ENCODE data around the gene FBXL15. TPM values are rescaled to one million over a fixed set of nuclear protein-coding genes. Genes with fewer than 3 reads are reported as not detected.
A peak's percentile ranks its signal among the peaks of the same experiment; 100 is the strongest.
"Not testable (repeated sequence)": the region's sequence is repeated elsewhere in the genome, so short reads cannot be mapped to it uniquely, and the experiment has no call there.

FBXL15 gene
- total and polyA plus RNA-seq, 2 donors = 2.0 to 36.6 TPM

DNA sequence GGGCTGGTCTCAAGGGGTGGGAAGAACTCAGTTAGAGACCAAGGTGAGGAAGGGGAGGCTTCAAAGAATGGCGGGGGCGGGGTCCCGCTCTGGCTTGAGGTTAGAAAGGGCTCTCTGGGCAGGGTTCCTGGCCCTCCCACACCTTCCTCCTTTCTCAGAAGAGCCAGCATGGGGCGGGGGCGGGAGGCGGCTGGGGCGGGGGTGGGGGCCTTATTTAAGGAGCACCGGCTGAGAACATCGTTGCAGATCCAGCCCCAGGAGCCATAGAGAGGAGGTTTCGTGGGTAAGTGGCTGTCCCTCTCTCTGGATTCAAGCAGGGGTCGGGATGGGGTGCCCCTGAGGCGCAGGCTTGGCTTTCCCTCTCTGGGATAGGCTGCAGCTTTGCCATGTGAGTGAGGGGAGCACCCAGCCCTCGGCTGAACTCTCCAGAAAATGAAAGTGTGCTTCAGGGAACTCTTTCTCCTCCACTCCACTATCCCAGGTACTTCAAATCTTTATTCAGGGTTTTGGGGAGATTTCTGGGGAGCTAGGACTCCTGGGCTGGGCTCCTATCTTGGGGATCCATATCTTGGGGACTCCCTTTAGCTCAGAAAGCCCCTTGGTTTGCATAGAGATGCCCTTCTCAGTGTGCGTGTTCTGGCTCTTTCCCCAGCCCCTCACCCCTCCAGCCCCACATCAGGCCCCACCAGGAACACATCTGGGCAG lies 15.0 kb downstream of the FBXL15 start:
- no peaks in the 10 kb centered on the region for H3K36me3 ChIP-seq (ENCODE audit: insufficient read depth)
- 9% methylated on average over 14 of the region's 14 CpGs for WGBS
- no peak overlapping the region for H3K4me3 ChIP-seq (ENCODE audit: low read depth, low read length)
- H3K4me1 ChIP-seq (ENCODE audit: insufficient read depth) = no peaks in the 10 kb centered on the region
- DNase-seq (ENCODE audit: extremely low spot score) = no peak
- no peak overlapping the region for H3K27ac ChIP-seq (ENCODE audit: low read depth)

DNA sequence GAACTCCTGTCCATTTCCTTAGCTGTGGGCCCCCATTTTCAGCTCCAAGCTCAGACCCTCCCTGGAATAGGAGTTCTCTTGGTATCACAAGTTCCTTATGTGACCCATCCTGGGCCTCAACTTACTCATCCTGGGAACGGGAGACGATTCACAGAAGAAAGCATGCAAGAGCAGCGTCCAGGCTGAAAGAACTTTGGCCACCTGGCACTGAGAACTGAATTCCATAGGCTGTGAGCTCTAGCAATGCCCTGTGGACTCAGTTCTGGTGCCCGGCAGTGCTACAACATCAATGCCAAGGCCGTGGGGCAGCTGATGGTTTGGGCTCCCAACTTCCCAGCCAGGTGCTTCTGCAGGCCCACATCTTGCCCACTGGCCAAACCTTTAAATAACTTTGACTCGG lies 15.7 kb downstream of the FBXL15 start:
- no peak for DNase-seq (ENCODE audit: extremely low spot score)
- H3K4me3 ChIP-seq (ENCODE audit: low read depth, low read length) = no peak overlapping the region
- H3K27ac ChIP-seq (ENCODE audit: low read depth) = no peak overlapping the region
- no peaks in the 10 kb centered on the region for H3K4me1 ChIP-seq (ENCODE audit: insufficient read depth)
- H3K36me3 ChIP-seq (ENCODE audit: insufficient read depth) = no peaks in the 10 kb centered on the region
- WGBS = 76% methylated on average over 6 of the region's 6 CpGs

DNA sequence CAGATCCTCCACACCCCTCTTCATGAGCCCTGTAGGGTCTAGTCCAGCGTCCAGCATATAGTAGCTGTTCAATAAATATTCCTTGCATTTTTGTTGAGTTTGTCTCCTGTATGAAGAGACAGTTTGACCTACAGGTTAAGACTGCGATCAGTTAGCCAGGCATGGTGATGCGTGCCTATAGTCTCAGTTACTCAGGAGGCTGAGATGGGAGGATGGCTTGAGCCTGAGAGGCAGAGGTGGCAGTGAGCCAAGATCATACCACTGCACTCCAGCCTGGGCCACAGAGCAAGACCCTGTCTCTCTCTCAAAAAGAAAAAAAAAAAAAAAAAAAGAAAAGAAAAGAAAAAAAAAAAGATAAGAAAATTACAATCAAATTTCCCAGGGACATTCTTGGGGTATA lies 16.9 kb downstream of the FBXL15 start:
- H3K4me3 ChIP-seq (ENCODE audit: low read depth, low read length) = no peak overlapping the region
- WGBS = 93% methylated on average over 3 of the region's 3 CpGs

DNA sequence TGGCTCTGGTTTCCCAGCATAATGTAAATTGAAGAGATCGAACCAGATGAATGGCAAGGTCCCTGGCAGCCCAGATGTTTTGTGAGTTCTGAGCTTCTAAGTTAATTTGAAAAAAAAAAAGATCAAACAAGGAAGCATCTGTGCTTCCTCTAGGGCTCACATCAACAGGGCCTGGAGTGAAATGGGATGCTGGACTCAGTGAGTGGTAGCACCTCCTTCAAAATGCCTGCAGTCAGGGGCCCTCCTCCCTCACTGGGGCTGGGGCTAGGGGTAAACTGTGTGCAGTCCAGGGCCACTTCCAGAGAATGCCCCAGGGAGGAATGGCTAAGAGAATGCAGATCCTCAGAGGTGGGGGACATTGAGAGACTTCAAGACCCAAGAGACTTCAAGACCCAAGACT lies 17.7 kb downstream of the FBXL15 start:
- Histone ChIP-seq H3K27ac (ENCODE audit: low read depth) (no peak overlapping the region), H3K36me3 (ENCODE audit: insufficient read depth) (no peaks in the 10 kb centered on the region), H3K4me1 (ENCODE audit: insufficient read depth) (no peaks in the 10 kb centered on the region), H3K4me3 (ENCODE audit: low read depth, low read length) (no peak overlapping the region)
- DNase-seq (ENCODE audit: extremely low spot score) = no peak
- WGBS = 76% methylated on average over 1 of the region's 1 CpG

More for the DNA sequence above, 16.9 kb downstream of the FBXL15 start:
- Histone ChIP-seq H3K27ac (ENCODE audit: low read depth) (no peak overlapping the region), H3K36me3 (ENCODE audit: insufficient read depth) (no peaks in the 10 kb centered on the region), H3K4me1 (ENCODE audit: insufficient read depth) (no peaks in the 10 kb centered on the region)
- no peak for DNase-seq (ENCODE audit: extremely low spot score)

DNA sequence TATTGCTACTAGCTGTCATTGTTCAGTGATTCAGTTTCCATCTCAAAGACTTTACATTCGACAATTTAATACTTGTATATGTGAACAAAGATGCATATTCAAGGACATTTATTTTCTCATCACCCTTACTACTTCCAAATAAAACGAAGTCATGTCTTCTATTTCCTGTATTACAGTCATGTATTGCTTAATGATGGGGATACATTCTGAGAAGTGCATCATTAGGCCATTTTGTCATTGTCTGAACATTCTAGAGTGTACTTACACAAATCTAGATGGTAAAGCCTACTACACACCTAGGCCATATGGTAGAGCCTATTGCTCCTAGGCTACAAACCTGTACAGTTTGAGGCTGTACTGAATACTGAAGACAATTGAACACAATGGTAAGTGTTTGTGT lies 24.2 kb downstream of the FBXL15 start:
- no peaks in the 10 kb centered on the region for H3K36me3 ChIP-seq (ENCODE audit: insufficient read depth)
- no peak for DNase-seq (ENCODE audit: extremely low spot score)
- no peak overlapping the region for H3K4me3 ChIP-seq (ENCODE audit: low read depth, low read length)
- WGBS = 73% methylated on average over 2 of the region's 2 CpGs
- no peak overlapping the region for H3K27ac ChIP-seq (ENCODE audit: low read depth)
- no peaks in the 10 kb centered on the region for H3K4me1 ChIP-seq (ENCODE audit: insufficient read depth)

DNA sequence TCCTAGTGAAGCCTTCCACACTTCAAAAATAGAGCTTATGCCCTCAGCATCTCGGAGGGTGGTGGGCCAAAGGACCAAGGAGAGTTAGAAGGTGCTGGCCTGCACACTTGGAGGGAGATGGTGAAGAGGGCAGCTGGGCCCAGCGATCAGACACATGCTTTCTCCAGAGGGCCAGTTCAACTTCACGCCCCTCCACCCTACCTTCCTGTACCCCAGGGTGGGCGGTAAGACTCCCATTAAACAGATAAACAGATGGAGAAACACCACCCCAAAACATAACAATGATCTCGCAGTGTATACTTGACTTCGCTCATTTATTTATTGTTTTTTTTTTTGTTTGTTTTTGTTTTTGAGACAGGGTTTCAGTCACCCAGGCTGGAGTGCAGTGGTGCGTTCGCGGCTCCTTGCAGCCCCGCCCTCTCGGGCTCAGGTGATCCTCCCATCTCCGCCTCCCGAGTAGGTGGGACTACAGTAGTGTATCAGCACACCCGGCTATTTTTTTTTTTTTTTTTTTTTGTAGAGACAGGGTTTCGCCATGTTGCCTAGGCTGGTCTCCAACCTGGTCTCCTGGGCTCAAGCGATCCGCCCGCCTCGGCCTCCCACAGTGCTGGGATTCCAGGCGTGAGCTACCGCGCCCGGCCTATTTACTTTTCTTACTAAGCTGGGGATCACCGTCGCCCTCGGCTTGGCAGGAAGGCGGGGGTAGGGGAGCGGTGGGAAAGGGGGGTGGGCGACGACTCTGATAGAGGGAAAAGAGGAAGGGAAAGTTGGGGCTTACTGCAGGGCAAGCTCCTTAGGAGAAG lies 28.9 kb downstream of the FBXL15 start:
- H3K4me3 ChIP-seq (ENCODE audit: low read depth, low read length) = peak overlapping the region; percentile 88
- H3K36me3 ChIP-seq (ENCODE audit: insufficient read depth) = no peaks in the 10 kb centered on the region
- H3K27ac ChIP-seq (ENCODE audit: low read depth) = peak overlapping the region; percentile 65
- 9% methylated on average over 30 of the region's 30 CpGs for WGBS
- H3K4me1 ChIP-seq (ENCODE audit: insufficient read depth) = no peaks in the 10 kb centered on the region
- no peak for DNase-seq (ENCODE audit: extremely low spot score)

DNA sequence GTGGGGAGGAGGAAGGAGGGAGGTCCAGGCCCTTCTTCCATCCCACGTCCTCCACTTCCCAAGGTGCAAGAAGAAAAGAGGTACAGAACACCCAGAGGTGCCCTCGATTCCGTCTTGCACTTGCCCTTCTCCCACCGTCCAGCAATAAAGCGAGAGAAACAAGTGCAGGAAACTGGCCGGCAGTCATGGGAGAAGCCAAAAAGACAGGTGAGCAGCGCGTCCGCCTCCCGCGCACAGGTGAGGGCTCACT lies 29.4 kb downstream of the FBXL15 start:
- H3K27ac ChIP-seq (ENCODE audit: low read depth) = peak overlapping the region; percentile 65
- H3K4me3 ChIP-seq (ENCODE audit: low read depth, low read length) = peak overlapping the region; percentile 88
- no peaks in the 10 kb centered on the region for H3K4me1 ChIP-seq (ENCODE audit: insufficient read depth)
- no peak for DNase-seq (ENCODE audit: extremely low spot score)
- under 1% methylated on average over 11 of the region's 11 CpGs for WGBS
- no peaks in the 10 kb centered on the region for H3K36me3 ChIP-seq (ENCODE audit: insufficient read depth)

DNA sequence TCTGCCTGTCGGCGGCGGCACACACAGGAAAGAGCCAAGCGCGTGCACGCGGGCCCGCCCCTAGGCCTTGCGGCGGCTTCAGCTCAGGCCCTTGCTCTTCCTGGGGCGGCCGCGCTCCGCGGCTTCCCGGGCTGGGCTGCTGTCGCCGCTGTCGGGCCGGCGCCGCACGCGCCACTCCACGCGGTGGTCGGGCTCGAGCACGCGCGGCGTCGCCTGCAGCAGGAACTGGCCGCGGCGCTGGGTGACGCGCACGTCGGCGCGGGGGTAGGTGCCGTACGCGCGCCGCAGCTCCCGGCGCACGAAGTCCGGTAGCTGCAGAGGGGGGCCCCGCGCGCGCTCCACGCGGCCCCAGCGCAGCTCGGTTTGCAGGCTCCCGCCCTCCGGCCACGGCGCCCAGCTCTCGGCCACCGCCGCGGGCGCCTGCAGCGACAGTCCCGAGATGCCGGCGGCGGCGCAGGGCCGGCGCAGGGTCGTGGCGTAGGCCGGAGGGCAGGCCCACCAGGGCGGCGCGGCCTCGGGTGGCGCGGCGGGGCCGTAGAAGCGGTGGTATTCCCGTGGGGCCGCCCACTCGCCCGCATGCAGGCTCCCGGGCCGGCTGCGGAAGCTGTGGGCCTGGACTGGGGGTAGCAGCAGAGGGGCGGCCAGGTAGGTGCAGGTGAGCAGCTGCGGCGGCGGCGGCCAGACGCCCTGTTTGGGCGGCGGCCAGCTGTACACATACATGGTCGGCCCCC lies 29.9 kb downstream of the FBXL15 start:
- peak overlapping the region; percentile 88 for H3K4me3 ChIP-seq (ENCODE audit: low read depth, low read length)
- DNase-seq (ENCODE audit: extremely low spot score) = no peak
- no peaks in the 10 kb centered on the region for H3K4me1 ChIP-seq (ENCODE audit: insufficient read depth)
- WGBS = under 1% methylated on average over 104 of the region's 104 CpGs
- no peaks in the 10 kb centered on the region for H3K36me3 ChIP-seq (ENCODE audit: insufficient read depth)
- H3K27ac ChIP-seq (ENCODE audit: low read depth) = peak overlapping the region; percentile 68

DNA sequence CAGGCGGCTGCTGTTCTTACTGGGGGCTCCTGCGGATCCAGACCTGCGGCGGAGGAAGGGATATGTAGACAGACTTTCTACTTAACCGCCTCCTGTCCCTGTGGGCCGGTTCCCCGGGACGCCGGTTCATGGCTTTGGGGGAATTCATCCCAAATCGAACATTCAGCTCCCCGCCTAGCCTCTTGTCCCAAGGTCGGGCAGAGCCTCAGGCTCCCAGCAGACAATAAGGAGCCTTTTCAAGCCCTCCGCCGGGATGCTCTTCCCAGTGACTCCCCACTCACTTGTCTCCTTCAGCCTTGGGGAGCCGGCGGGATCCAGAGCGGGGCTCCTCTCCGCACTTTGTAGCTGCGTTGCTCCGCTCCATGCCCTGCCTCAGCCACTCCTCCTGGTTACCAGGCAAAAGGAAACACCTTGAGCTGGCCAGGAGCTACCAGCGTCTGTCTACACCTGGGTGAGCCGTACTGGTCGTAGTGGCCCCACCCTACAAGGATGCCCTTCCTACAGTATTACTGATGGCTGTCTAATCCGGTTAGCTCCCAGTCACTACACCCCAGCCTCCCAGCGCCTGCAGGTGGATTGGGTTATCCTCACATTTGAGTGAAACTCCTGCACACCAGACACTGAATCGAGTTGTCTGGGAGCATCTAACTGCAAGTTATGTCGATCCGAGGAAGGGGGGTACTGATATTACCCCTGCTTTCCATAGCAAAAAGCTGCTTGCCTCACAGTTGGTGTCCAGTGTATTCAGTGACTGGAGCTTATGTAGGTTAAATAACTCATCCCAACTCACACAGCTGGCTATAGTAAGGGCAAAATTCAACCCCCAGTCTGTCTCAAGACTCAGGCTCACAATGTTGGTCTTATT lies 30.7 kb downstream of the FBXL15 start, which contains the start of gene C10orf95:
TSS of gene C10orf95 (minus strand) at position 439 of the 865 bp plus-strand sequence. CDS start 450 bp downstream, outside the sequence.
- no peak for DNase-seq (ENCODE audit: extremely low spot score)
- H3K27ac ChIP-seq (ENCODE audit: low read depth) = peak within 1 kb of the TSS; percentile 68
- H3K4me1 ChIP-seq (ENCODE audit: insufficient read depth) = no peaks in the 10 kb centered on the region

DNA sequence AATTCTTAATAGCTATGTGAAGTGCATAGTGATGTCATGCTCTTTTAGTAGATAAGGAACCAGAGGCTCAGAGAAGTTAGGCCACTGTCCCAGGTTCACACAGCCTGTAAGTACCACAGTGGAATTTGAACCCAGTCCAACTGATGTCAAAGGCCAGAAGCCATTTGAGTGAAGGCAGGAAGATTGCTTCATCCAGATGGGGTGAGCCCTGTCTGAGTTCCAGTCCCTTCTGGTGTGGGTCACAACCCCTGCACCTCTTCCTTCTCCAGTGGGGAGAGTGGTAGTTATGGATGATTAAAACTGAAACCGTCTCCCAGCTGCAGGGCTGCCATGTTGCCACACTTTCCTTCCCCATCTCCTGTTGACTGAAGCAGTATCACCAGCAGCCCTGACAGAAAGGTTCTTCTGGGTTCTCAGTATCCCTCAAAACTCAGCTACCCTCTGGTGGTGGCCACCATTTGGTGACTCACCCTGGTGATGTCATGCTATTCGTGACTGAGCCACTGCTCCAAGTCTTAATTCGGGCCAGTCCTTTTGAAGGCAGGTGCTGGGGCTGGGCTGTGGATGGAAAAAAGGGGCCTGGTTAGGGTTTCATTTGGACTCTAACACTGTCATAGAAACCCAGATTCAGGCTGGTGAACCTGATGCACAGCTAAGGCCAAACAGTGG lies 32.2 kb downstream of the FBXL15 start:
- no peak overlapping the region for H3K4me3 ChIP-seq (ENCODE audit: low read depth, low read length)
- 41% methylated on average over 3 of the region's 3 CpGs for WGBS
- H3K4me1 ChIP-seq (ENCODE audit: insufficient read depth) = no peaks in the 10 kb centered on the region
- no peak for DNase-seq (ENCODE audit: extremely low spot score)
- no peak overlapping the region for H3K27ac ChIP-seq (ENCODE audit: low read depth)
- H3K36me3 ChIP-seq (ENCODE audit: insufficient read depth) = no peaks in the 10 kb centered on the region

More for the DNA sequence above, 30.7 kb downstream of the FBXL15 start, which contains the start of gene C10orf95:
- Histone ChIP-seq H3K36me3 (ENCODE audit: insufficient read depth) (no peaks in the 10 kb centered on the region), H3K4me3 (ENCODE audit: low read depth, low read length) (peak within 1 kb of the TSS; percentile 88)
- 30% methylated on average over 28 of the region's 28 CpGs for WGBS

DNA sequence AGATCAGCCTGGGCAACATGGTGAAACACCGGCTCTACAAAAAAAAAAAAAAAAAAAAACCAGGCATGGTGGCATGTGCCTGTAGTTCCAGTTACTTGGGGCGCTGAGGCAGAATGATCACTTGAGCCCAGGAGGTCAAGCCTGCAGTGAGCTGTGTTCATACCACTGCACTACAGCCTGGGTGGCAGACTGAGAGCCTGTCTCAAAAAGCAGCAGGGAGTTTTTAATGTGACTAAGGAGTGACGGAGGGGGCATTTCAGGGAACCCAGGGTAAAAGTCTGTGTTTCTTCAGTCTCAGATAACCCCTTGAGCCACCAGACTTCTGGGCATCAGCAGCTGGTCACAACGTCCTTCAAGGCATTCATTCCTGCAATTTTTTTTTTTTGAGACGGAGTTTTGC lies 32.9 kb downstream of the FBXL15 start:
- no peak for DNase-seq (ENCODE audit: extremely low spot score)
- H3K36me3 ChIP-seq (ENCODE audit: insufficient read depth) = no peaks in the 10 kb centered on the region
- no peak overlapping the region for H3K27ac ChIP-seq (ENCODE audit: low read depth)
- H3K4me1 ChIP-seq (ENCODE audit: insufficient read depth) = no peaks in the 10 kb centered on the region
- 91% methylated on average over 5 of the region's 5 CpGs for WGBS
- H3K4me3 ChIP-seq (ENCODE audit: low read depth, low read length) = no peak overlapping the region

DNA sequence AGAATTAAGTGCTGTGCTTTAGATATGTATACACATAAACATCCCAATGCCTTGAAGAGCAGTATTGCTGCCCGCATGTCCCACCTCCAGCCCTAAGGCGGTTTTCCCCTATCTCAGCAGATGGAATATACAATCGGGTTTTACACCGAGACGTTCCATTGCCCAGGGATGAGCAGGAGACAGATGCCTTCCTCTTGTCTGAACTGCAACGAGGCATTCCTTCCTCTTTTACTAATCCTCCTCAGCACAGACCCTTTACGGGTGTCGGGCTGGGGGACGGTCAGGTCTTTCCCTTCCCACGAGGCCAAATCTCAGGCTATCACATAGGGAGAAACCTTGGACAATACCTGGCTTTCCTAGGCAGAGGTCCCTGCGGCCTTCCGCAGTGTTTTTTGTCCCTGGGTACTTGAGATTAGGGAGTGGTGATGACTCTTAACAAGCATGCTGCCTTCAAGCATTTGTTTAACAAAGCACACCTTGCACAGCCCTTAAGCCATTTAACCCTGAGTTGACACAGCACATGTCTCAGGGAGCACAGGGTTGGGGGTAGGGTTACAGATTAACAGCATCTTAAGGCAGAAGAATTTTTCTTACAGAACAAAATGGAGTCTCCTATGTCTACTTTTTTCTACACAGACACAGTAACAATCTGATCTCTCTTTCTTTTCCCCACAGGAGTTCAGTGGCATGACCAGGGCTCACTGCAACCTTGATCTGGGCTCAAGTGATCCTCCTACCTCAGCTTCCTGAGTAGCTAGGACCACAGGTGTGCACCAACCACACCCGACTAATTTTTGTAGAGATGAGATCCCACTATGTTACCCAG lies 34.2 kb downstream of the FBXL15 start:
- not testable (repeated sequence) for H3K4me3 ChIP-seq (ENCODE audit: low read depth, low read length); DNase-seq (ENCODE audit: extremely low spot score); H3K36me3 ChIP-seq (ENCODE audit: insufficient read depth); H3K27ac ChIP-seq (ENCODE audit: low read depth); H3K4me1 ChIP-seq (ENCODE audit: insufficient read depth)
- 60% methylated on average over 13 of the region's 13 CpGs for WGBS

Measured in urinary bladder (tissue), 4 donors.